ENCODE data around the gene DUOXA2.

DNA sequence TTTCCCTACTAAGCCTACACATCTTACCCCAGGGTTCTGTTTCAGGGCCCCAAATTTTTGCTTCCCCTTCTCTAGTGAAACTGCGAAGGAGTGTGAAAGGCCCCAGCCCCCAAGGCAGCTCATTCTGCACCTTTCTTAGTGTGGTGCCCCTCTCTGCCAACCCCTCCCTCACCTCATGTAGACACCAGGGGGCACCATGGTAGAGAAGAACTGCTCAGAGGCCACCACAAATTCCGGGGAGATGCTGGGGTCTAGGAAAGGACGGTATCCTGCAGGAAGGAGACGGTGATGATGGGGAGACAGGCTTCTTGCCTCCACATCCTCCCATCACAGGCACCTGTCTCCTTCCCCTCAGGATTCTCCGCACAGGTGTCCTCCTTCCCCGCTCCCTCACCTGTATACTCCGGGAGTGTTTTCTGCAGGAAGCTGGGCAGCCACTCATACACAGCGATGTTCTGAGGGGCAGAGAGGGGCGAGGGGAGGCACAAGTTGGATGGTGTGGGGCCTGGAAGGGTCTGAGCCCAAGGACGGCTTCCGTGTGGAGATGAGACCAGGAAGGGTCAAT, 3.8 kb upstream of the DUOXA2 start:
- TF ChIP-seq CTCF (IDR thresholded peaks at IDR 0.05; ENCODE audit: low read depth, low read length) (no peak), EZH2phosphoT487 (IDR thresholded peaks at IDR 0.05; ENCODE audit: low read depth) (no peak)

Measured in OCI-LY3 (cell line).